OCI-LY7 (cell line): ENCODE results near the gene CHPF2. TPM values are rescaled to one million over a fixed set of nuclear protein-coding genes. Genes with fewer than 3 reads are reported as not detected.

Experiments used
- BruUV-seq: library from RNA; stranded (reverse); fragments of 400-500 nt; replicated peaks from 2 replicates; lab custom pipeline; 2021; lab: Mats Ljungman, UMichigan
- CTCF ChIA-PET: fragments of 300-600 bp; sonication (Branson Sonifier 250); formaldehyde crosslinking; loops from one replicate; lab custom pipeline; 2022; ENCODE audit warnings: antibody characterized with exemption; ENCODE audit not compliant: unreplicated experiment; lab: Charles Lee
- POLR2A ChIA-PET: fragments of 300-600 bp; sonication (Branson Sonifier 250); formaldehyde crosslinking; loops from one replicate; lab custom pipeline; 2022; ENCODE audit warnings: antibody characterized with exemption; lab: Charles Lee
- DNase-seq: peaks from one replicate; pipeline ENCODE4 v3.0.0-alpha.2; 2015; ENCODE audit warnings: low spot score
- H2AFZ ChIP-seq: fragments of 200-600 bp; sonication (generic), shearing (Covaris generic); 2 replicates; pipeline ENCODE4 v1.6.1; 2014; ENCODE audit warnings: mild to moderate bottlenecking, antibody characterized with exemption, low read length, moderate library complexity
- H3K27ac ChIP-seq: fragments of 200-600 bp; sonication (generic); 2 replicates; pipeline ENCODE4 v1.5.1; 2014; ENCODE audit warnings: mixed run types, low read depth, mild to moderate bottlenecking, moderate library complexity, low read length, inconsistent platforms; ENCODE audit not compliant: poor library complexity, severe bottlenecking
- H3K36me3 ChIP-seq: fragments of 200-600 bp; sonication (generic); 2 replicates; pipeline ENCODE4 v1.6.1; 2014; ENCODE audit warnings: mild to moderate bottlenecking, antibody characterized with exemption, low read length, moderate library complexity, mixed read lengths; ENCODE audit not compliant: insufficient read depth
- H3K4me1 ChIP-seq: fragments of 200-600 bp; sonication (generic); 2 replicates; pipeline ENCODE4 v1.5.1; 2014; ENCODE audit warnings: mild to moderate bottlenecking, low read length; ENCODE audit not compliant: insufficient read depth, poor library complexity, severe bottlenecking
- H3K4me2 ChIP-seq: fragments of 200-600 bp; sonication (generic); 2 replicates; pipeline ENCODE4 v1.6.1; 2014; ENCODE audit warnings: mild to moderate bottlenecking, low read length
- H3K4me3 ChIP-seq: fragments of 200-600 bp; sonication (generic); 2 replicates; pipeline ENCODE4 v1.5.1; 2014; ENCODE audit warnings: mild to moderate bottlenecking, low read depth, low read length; ENCODE audit not compliant: poor library complexity, severe bottlenecking
- H3K79me2 ChIP-seq: fragments of 200-600 bp; sonication (generic); 2 replicates; pipeline ENCODE4 v1.6.1; 2016; ENCODE audit warnings: low read depth, mild to moderate bottlenecking, low read length, moderate library complexity, mixed read lengths; ENCODE audit not compliant: insufficient read depth
- H3K9me2 ChIP-seq: fragments of 200-600 bp; sonication (generic); 2 replicates; pipeline ENCODE4 v1.6.1; 2016; ENCODE audit warnings: mild to moderate bottlenecking, low read length, mixed read lengths; ENCODE audit not compliant: insufficient read depth
- H3K9me3 ChIP-seq: fragments of 200-600 bp; sonication (generic); 2 replicates; pipeline ENCODE4 v1.6.1; 2014; ENCODE audit warnings: mild to moderate bottlenecking, mixed run types, low read length, mixed read lengths
- H4K20me1 ChIP-seq: fragments of 200-600 bp; sonication (generic); 2 replicates; pipeline ENCODE4 v1.6.1; 2014; ENCODE audit warnings: mild to moderate bottlenecking, antibody characterized with exemption, low read length, moderate library complexity, mixed read lengths; ENCODE audit not compliant: insufficient read depth
- CTCF ChIP-seq: fragments of 200-600 bp; sonication (generic); conservative IDR thresholded peaks from 2 replicates; pipeline ENCODE4 v1.5.1; 2014; ENCODE audit warnings: mild to moderate bottlenecking, antibody characterized with exemption, low read length, moderate library complexity, mixed read lengths
- EZH2phosphoT487 ChIP-seq: fragments of 200-600 bp; sonication (generic); IDR thresholded peaks from 2 replicates; pipeline ENCODE4 v1.6.1; 2018; ENCODE audit warnings: low read depth, borderline replicate concordance, mild to moderate bottlenecking, mixed run types, antibody characterized with exemption, low read length, moderate library complexity, mixed read lengths
- intact Hi-C: fragments of 100-400 bp; cut with micrococcal nuclease; formaldehyde crosslinking; loops from one replicate; pipeline ENCODE4 v1.10.0; 2022; ENCODE audit not compliant: unreplicated experiment
- total RNA-seq, 2 experiments: library from RNA; depleted of rRNA in 1 of 2; stranded (reverse); fragments of >200 nt in 1 of 2; shearing (Covaris generic) in 1 of 2; gene quantifications; 2 replicates each; pipeline ENCODE4 v1.2.3, GENCODE V29; 2014 to 2022

The CHPF2 gene
- total RNA-seq, 2 experiments from 2014 or later: 27.0 to 29.8 TPM

GRCh38 chr7:151232917-151233701, 826 bp downstream of the CHPF2 start:
- H3K79me2 ChIP-seq: peaks cover 14% of the 10 kb centered on the region; the same call in 1 of the 2 replicates
- TF ChIP-seq CTCF (no peak), EZH2phosphoT487 (no peak)
- POLR2A ChIA-PET: interaction anchor here (0.7 to 1.4 kb wide), 2 partner anchors 10 to 121 kb away, joined by 4 to 5 read pairs; no protein-coding TSS in a partner anchor
- peak; percentile 32 for DNase-seq
- peaks cover 20% of the 10 kb centered on the region for H3K4me1 ChIP-seq
- intact Hi-C loops: loop anchor here (1.0 to 10.0 kb wide), 2 partner anchors 117 to 1608 kb away; no protein-coding TSS in a partner anchor
- H3K9me2 ChIP-seq: no peaks in the 10 kb centered on the region
- H3K4me3 ChIP-seq: peak overlapping the region; percentile 86
- peak overlapping the region; percentile 77 for H3K4me2 ChIP-seq
- peak overlapping the region; percentile 11 for H3K27ac ChIP-seq
- CTCF ChIA-PET: no interaction called here
- H3K36me3 ChIP-seq: peaks cover 23% of the 10 kb centered on the region; the same call in 1 of the 2 replicates
- no peak overlapping the region for H2AFZ ChIP-seq
- BruUV-seq: no TSS peak
- H3K9me3 ChIP-seq: no peaks in the 10 kb centered on the region
- H4K20me1 ChIP-seq: no peaks in the 10 kb centered on the region; the same call in 1 of the 2 replicates

- no peak for TF ChIP-seq EZH2phosphoT487
- TF ChIP-seq CTCF: no peak
- Histone ChIP-seq H3K4me2 (peak overlapping the region; percentile 77), H3K4me3 (peak overlapping the region; percentile 86), H3K27ac (no peak overlapping the region), H3K9me3 (no peaks in the 10 kb centered on the region), H3K4me1 (peaks cover 23% of the 10 kb centered on the region), H4K20me1 (no peaks in the 10 kb centered on the region; the same call in 1 of the 2 replicates), H2AFZ (no peak overlapping the region), H3K9me2 (no peaks in the 10 kb centered on the region), H3K79me2 (peaks cover 14% of the 10 kb centered on the region; the same call in 1 of the 2 replicates), H3K36me3 (peaks cover 23% of the 10 kb centered on the region; the same call in 1 of the 2 replicates)
- POLR2A ChIA-PET: interaction anchor here (1.4 kb wide), 1 partner anchor 10 kb away, joined by 5 read pairs; no protein-coding TSS in a partner anchor
- no peak for DNase-seq
- intact Hi-C loops: loop anchor here (1.0 to 10.0 kb wide), 2 partner anchors 116 to 1609 kb away; no protein-coding TSS in a partner anchor
- TSS peak; percentile 72 for BruUV-seq
- CTCF ChIA-PET: interaction anchor here (1.1 kb wide), 1 partner anchor 10 kb away, joined by 3 read pairs; no protein-coding TSS in a partner anchor
Observed at GRCh38 chr7:151233804-151234203, 1.5 kb downstream of the CHPF2 start.
